Skin of body (tissue), 2 donors: ENCODE measurements around the gene UTS2. TPM values are rescaled to one million over a fixed set of nuclear protein-coding genes. Genes with fewer than 3 reads are reported as not detected.

Experiments
- DNase-seq: peaks from one replicate; lab custom pipeline; 2025; lab: John Stamatoyannopoulos, UW
- total RNA-seq: library from RNA; depleted of rRNA; stranded (reverse); fragments of >200 nt; gene quantifications from one replicate; pipeline ENCODE4 v1.2.3, GENCODE V29; 2014

Gene UTS2, protein sequence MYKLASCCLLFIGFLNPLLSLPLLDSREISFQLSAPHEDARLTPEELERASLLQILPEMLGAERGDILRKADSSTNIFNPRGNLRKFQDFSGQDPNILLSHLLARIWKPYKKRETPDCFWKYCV
- total RNA-seq, result 0.30 TPM

DNA sequence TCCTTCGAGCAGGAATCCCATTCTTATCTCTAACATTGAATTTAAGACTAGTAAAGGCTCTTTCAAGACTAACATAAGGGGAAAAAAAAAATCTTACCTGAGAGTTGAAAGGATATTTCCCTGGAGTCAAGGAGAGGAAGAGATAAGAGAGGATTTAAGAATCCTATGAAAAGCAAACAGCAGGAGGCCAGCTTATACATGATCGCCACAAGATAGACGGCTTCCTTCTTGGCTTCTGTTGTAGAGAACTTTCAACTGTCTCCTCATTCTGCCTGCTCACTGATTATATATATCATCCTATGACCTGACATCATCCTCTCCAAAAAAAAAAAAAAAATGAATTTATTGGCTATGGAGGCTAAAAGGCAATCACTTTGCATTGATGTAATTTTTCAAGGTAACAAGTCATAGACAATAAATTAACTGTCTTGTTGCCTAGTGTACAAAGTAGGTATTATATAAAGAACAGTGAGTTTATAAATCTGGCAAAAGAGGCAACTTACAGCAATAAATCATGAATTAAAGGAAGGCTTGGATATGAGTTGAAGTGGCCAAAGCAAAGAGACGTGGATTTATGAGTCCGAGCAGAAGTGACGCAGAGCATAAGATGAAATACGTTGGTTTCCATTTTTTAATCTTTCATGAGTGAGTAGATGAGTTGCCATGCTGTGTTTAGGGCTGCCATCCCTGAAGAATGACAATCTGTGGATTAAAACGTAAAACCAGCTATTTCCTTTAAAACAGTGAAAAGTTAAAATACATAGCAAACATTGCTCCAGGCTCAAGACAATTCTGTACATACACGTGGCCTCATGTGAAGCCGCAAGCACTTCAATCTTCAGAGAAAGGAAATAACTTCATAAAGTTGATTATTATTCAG is at the start of gene UTS2:
Gene UTS2 (minus strand): TSS at position 262 of the 880 bp plus-strand sequence. CDS start 62 bp downstream, at position 200.
- DNase-seq, result no peak

DNA sequence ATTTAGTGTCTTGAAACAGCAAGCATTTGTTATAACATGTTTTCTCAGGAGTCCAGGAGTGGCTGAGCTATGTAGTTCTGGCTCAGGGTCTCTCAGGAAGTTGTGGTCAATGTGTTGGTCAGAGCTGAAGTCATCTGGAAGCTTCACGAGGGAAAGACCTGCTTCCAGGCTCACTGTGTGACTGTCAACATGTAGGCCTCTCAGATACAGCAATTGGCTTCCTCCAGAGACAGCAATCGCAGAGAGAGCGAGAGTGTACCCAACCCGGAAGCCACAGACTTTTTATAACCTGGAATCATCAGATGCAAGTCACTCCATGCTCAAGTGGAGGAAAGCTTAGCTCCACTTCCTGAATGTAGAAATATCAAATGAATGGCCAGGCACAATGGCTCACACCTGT is 46.9 kb upstream of the UTS2 start:
- no peak for DNase-seq

DNA sequence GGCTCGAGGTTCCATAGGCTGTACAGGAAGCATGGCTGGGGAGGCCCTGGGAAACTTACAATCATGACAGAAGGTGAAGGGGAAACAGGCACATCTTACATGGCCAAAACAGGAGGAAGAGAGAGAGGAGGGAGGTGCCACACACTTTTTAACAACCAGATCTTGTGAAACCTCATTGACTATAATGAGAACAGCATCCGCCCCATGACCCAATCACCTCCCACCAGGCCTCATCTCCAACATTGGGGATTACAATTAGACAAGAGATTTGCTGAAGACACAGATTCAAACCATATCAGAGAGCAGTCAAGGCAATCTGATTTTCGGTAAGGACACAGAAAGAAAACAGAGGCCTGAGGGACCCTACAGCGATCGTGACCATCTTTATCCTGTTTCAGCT is 46.1 kb upstream of the UTS2 start:
- no peak for DNase-seq

DNA sequence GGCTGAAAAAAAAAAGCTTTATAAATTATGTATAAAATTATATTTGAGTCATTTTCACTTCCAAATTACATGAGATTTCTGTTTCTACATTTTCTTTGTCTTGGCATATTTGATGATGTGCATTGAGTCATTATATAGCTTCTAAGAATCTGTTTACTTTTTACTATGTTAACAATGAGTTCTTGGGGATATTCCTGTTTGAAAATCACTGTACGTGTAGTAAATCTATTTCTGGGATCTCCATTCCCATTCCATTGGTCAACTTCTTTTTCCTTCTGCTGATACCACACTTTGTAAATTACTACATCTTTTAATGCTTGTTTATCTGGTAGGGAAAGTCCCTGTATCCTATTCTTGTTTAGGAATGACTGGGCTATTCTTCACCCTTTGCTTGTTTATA is 44.1 kb upstream of the UTS2 start:
- no peak for DNase-seq

DNA sequence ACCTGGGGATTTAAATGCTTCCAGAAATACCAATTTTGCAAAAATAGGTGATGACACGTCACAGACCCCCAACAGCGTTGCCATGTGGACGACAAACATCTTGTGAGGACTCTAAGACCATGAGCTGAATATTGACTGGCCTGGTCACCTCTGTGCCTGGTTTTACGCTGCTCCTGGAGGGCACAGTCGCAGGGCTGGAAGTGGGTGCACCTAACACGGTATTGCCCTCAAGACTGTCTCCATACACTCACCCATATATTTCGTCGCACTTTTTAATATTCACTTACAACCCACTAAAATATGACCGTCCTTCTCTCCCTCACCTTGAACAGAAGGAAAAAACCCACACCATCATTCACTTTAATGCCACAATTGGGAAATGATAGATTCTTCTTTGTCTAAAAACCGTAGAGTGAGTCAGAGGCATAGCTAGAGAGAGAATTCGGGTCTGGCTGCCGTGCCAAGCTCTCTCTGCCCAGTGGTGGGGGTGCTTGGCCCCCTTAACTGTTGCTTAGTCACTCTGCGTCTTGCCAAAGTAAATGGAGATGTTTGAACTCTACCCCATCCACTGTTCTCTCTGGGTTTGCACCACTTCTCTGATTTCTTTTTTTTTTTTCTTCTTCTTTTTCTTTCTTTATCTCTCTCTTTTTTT is 40.8 kb upstream of the UTS2 start:
- no peak for DNase-seq

DNA sequence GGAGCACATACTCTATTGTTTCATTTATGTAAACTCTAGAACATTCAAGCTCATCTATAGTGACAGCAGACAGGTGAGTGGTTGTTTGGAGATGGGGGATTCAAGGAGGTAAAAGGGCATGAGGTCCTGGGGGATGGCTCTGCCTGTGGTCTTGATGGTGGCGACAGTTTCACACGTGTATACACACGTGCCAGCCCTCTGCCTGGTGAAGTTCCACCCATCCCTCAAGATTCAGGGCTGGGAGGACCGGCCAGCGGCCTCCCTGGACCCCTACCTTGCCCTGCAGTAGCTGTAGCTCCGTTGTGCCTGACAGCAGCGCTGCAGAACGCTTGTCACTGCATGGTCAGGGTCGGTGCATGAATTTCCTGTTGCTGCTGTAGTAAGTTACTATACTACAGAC is 38.9 kb upstream of the UTS2 start:
- DNase-seq, result no peak

DNA sequence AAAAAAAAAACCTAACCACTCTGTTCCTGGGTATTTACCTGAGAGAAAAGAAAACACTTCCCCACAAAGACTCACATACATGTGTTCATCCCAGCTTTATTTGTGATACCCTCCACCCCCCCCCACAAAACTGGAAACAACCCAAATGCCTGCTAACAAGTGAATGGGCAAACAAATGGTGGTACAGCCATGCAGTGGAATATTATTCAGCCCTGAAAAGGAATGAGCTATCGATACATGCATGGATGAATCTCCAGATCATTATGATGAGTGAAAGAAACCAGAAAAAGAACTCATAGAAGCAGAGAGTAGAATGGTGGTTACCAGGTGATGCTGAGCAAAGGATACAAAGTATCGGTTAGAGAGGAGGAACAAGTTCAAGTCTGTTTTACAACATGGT is 38.0 kb upstream of the UTS2 start:
- no peak for DNase-seq

DNA sequence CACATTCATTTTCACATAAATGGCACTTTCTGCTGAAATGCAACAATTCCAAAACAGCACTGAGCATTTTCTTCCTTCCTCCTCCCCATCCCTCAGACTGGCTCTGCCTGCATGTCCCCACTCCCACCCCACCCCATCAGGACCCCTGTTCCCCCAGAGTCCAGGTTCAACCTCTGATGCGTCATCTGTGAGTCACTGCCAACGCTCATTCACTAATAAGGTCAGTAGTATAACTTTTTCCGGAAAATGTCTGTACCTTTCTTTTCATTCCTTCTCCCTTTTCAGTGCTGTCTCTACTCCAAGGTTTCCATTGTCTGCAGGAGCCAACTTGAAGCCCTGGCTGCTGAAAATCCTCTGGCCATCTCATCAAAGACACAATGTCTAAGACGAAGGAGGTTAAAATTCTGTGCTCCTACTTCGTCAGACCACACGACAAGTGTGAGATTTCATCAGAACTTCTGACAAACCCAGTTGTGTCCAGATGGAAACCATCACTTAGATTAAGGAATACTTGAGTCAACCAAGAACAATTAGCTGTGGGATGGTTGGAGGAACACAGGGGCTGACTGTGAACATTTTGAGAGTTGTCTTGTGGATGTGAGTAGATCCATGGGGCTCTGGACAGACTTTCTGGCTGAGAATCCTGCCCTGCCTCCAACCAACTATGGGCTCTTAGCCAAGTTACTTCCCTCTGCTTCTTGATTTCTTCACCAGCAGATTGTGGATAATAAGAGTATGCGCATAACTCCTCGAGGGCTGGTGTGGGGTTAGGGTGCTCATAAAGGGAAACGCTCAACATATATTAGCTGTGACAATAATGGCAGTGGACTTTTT is 35.6 kb upstream of the UTS2 start:
- DNase-seq, result no peak

DNA sequence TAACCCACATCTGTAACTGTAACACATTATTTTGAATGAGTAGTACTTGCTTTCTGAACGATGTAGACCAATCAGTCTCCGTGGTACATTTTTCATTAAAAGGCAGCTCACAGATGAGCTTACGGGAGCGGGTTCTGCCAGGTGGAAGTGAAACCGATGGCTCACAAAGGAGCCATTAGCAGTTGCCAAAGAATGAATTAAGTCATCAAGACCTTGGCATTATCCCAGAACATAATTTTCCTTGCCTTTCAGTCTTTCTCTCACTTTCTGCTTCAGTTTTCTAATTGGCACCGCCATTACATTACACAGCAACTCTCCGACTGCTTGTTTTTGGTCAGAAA is 33.5 kb upstream of the UTS2 start:
- no peak for DNase-seq

DNA sequence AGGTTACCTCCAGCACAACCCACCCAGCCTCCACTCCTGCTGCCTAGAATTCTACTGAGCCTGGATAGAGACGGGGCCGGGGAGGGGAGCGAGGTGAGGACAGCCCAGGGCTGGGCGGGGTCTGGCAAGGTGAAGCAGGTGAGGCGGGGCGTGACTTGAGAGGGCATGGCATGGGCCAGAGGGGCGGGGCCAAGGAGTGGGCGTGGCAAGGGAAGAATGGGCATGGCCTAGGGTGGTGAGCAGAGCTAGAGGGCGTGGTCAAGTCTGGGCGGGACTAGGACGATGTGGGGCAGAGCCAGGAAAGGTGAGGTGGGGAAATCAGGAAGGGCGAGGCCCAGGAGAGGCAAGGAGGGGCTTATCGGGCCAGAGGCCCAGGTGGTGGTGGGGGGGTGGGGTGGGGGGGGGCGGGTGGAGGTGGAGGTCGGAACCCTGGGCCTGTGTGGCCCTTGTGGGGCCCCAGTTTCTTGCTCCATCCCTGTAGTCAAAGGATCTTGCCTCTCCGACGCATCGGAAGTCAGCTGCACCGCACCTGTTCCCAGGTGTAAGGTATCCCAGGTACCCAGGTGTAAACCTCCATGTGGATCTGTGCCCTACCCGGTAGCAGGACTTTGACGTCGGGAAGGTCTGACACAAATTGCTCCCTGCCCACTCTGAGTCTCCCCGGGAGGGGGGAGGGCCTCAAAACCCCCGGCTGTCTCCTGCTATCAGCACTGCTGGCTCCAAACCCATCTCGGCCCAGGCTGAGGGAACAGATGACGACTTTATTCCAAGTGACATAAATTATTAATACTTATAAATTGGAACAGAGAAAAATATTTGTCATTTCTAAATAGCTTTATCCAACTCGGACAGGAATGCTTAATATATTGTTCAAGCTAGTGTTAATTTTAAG is 32.9 kb upstream of the UTS2 start:
- DNase-seq, result no peak

DNA sequence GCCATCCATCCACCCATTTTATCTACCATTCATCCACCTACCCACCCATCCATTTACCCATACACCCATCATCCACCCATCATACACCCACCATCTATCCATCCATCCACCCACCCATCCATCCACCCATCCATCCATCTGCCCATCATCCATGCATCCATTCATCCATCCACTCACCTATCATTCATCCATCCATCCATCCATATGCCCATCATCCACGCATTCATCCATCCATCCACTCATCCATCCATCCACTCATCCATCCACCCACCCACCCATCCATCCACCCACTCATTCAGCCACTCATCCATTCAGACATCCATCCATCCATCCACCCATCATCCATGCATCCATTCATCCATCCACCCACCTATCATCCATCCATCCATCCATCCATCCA is 31.9 kb upstream of the UTS2 start:
- DNase-seq, result no peak

DNA sequence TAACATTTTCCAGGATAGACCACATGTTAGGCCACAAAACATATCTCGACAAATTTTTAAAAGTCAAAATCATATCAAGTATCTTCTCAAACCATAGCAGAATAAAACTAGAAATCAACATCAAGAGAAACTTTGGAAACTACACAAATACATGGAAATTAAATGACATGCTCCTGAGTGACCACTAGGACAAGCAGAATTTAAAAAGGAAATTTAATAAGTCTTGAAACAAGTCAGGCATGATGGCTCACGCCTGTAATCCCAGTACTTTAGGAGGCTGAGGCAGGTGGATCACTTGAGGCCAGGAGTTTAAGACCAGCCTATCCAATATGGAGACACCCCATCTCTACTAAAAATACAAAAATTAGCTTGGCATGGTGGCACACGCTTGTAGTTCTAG is 26.4 kb upstream of the UTS2 start:
- DNase-seq, result no peak

DNA sequence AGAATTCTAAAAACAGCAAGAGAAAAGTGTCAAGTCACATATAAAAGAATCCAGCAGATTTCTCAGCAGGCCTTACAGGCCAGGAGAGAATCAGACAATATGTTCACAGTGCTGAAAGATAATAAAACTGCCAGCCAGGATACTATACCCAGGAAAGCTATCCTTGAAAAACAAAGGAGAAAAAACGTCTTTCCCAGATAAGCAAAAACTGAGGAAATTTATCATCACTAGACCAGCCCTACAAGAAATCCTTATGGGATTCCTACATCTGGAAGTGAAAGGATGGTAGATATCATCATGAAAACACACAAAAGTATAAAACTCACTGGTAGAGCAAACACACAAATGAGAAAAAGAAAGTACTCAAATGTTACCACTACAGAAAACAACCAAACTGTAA is 25.2 kb upstream of the UTS2 start:
- DNase-seq, result no peak

DNA sequence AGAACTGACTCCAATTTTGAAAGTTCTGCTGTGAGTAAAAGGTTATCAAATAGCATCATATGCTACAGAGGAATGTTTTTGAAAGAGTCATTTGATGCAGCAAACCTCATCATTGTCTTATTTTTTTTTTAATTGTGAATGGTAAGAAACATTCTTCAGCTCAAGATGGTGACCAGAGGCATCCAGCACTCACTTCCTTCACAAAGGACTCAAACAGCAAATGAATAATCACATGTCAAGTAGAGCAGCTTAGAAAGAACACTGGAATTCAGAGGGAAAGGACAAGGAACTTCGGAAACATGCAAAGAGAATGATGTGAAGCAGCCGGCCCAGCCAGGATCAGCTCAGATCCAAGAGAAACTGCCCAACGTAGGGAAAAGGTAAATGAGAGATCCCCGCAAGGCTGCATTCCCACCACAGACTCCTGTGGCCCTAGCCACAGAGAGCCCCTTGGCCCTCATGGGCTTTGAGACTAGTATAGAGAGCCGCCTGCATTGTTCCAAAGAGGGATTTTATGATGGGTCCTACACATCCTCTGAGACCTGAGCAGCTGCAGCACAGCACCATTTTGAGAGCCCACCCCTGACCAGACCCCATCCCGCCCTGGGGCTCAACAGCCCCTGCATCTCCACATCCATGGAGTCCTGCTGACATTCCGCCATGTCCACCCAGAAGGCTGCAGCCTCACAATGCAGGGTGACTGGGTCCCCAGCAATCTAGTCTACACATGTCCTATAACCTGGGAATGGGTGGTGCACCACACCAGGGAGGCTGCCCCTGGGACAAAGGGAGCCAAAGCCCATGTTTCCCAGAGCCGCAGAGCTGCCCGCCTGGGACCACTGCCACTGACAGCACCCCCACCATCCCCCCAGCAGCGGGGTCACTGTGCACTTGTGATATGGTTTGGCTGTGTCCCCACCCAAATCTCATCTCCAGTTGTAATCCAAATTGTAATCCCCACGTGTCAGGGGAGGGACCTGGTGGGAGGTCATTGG is 21.2 kb upstream of the UTS2 start:
- DNase-seq, result no peak

DNA sequence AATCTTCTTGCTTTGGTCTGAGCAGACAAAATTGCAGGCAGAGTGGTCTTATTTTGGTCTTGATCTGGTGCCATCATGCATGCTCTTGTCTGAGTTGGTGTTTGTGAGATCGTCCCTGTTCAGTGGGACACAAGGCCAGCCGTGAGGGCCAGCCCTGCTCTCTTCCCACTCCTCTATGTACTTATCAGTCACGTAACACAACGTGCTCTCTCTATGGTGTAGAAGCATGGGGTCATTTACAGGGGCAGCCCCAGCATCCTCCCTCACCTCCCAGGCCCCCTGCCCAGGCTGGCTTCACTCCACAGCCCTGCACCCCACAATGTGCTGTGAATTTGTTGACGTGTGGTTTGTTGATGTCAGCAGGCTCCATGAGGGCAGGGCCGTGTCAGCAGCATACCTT is 18.3 kb upstream of the UTS2 start:
- no peak for DNase-seq

DNA sequence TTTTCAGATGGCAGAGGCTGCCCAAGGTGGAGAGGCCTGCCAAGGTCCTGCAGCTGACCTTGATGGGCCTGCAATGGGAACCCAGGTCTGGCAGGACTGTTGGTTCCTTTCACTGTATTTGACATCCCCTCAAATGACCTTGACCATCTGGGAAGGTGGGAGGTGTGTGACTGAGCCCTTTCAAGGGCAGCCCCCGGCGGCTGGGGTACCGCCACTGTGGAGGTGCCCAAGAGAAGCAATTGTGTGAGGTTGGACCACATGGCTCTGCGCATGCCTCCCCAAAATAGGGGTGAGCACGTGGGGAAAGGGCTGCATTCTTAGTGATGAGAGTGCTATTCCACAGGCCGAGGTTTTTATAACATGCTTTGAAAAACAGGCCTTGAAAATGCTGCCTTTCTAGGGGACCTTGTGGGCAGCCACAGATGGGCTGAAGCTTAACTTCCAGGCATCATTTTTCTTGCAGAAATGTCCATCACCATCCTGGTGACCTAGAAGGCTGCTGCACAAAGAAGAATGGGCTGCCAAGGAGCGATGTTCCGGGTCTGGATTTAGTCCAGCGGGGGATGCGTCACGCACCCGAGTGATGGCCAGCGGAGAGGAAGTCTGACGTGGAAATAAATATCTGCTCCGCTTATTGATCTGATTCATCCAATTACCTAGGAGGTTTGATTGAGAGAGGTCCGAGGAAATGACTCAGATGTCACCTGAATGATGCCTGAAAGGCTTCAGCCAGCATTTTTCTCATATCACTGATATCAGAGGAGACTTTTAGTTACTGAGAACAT is 16.5 kb upstream of the UTS2 start:
- no peak for DNase-seq

DNA sequence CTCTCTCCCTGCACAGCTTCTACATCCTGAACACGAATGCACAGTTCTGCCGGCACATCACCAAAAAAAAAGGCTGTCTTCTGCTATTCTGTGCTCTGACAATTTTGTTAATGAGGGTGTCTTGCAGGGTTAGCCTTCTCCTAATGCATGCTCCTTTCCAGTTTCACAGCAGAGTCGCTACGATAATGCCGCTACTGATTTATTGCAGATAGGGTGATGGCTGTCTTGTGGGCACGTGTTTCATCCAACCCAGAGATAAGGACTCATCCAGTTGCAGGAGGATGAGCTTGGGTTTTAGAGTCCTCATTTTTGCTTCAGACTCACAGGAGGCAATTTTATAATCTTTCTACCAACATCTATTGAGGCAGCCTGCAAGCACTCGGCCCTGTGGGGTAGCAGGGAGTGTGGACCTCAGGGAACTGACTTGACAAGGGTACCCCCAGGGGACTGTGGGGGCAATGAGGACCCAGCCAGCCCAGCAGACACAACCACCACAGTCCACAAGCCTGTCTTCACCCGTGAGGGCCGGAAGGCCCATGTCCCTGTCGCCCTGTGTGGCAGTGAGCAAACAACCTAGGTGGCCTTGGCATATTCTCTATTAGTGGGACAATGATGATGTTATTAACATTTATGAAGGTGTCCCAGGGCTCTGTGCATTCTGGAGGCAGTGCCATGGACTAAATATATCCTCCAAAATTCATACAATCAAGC is 15.4 kb upstream of the UTS2 start:
- no peak for DNase-seq

DNA sequence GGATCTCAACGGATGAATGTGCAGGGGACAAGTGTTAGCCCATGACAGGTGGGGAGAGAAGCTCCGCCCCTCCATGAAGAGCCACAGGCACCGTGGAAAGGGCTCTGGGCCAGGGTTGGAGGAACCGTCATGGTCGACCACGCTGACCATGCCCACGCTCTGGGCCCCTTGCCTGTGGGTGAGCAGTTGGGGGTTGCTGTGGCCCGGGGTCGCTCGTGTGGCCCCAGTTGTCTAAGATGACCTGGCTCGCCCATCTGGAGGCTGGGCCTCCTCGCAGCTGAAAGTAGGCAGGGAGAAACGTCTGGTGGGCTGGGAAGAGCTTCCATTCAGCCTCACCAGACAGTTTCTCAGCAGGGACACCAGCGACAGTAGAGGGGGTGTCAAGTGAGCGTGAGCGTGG is 13.1 kb upstream of the UTS2 start:
- no peak for DNase-seq
